ENCODE measurements around the gene CHD1.

The CHD1 gene

DNA sequence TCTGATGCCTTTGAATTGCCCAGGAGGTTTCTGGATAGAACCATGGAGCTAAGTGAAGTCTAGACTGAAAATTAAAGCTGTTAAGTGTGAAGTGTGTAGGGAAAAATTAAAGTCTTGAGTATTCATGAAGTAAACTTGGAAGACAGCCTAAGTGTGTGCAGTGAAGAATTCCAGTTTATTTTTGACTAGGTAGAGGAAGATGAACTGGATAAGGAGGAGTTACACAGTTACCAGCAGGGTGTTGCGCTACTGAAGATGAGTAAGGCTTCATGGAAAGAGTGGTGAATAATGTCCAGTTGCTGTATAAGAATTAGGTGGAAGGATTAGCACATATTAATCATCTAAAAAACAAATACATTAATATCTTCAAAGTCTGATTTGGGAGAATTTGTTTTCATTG, 5.7 kb upstream of the CHD1 start:
- FAIRE-seq = no peak

DNA sequence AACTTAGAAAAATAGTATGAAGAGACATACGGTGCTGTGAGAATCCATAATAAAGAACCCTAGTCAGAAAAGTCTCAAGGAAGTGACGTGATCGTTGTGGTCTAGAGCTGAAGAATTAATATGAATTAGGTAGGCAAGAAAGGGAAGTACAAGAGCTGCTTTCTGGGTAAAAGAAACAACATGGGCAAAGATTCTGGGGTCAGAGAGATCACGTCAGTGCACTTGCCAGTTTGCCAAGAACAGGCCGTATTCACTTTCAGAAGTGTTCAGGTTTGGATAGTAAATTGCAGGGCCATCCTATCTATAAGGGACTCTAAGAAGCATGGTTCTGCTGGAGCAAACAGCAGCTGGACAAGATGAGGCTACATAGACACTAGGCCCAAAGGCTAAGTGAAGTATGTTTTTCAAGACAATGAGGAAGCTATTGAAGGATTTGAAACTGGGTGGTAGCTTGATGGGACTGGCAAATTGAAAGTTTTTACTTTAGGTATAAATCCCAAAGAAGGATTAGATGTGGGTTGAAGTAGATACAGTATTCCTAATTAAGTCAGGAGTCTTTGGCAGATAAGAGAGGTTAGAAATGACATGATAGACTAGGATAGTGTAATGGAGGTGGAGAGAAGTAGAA, 4.8 kb upstream of the CHD1 start:
- FAIRE-seq = no peak

DNA sequence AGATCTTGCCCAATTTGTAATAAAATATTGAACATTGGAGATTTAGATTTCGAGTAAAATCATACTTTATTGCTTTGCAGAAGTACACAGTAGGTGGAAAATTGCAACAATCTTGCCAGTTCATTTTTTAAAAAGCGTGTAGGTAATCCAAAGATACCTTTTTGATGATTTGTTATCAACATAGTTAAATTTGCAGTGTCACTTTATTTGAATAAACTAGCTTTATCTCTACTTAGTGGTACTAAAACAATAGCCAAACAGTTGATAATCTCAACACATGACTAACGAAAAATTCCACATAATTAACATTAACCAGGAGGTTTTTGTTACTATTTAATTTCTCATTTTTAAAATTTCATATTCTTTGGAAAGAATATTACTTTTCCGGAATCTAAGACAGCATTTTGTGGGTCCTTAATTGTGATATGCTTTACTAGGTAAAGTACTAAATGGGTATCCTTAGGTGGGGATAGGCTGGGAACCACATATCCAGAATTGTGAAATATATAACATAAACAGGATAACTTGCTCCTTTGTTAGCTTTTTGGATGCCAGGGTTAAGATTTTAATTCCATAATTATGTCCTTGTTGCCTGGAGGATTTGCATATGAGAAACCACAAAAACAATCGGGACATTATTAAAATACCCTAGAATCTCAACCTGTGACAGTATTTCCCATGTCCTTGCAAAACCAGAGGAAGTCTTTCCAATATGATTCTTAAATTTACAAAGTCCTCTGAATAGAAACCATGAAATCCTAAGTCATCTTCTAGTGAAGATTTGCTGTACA, 2.4 kb upstream of the CHD1 start:
- FAIRE-seq = peak; percentile 30

DNA sequence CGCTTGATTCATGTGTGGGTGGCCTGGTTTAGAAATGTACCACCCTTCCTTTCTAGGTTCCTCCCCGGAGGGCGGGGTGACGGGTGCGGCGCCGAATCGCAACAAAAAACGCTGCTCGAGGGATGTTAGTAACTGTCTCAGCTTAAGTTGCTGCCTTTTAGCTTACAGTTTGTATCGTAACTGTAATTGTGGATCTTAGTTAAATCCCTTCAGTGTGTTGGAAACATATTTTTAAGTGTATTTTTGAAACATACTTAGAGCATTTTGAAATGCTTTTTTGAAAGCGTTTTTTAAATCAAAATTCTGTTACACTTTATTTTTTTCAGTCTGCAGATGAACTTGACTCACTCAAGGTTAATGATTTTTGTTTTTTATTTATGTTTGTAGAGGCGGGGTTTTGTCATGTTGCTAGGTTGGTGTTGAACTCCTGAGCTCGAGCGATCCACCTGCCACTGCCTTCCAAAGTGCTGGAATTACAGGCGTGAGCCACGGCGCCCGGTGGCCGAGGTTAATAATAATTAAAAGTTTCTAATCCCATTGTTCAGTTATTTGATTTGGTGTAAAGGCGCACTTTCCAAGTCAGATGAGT, 997 bp upstream of the CHD1 start:
- FAIRE-seq = peak; percentile 88

DNA sequence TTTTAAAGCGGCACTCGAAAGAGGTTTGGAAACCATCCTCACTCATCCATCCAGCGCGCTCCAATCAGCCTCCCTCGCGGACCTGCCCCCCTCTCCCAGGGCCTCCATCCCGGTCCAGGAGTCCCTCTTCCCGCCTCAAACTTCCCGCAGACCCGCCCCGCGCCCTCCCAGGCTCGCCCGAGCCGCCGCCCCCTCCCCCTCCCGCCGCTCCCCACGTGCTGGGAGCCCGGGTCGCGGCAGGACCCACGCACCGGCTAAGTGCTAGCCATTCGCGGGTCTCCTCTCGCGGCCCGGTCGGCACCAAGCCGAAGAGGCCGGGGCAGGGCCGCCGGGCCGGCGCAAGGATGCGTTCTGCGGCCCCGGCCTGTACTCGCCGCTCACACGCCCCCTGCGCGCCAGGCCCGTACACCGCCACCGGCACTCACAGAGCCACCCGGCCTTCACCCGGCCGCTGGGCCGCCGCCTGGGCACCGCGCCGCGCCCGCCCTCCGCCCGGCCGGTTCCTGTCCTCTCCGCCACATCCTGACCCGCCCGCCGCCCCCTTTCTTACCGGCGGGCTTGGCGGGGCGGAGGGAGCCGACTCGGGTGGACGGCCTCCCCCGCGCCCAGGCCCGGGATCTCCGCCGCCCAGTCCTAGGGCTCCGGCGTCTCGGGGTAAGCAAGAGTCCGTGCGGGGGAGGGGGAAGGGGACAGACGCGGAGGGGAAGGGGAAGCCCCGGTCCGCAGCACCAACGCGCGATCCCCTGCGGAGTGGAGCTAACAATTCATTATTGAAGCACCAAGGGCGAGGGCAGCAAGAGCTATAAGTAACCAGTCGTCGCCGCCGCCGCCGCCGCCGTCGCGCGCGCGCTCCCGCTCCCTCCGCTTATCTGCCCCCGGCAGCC, 576 bp downstream of the CHD1 start:
- FAIRE-seq = no peak

DNA sequence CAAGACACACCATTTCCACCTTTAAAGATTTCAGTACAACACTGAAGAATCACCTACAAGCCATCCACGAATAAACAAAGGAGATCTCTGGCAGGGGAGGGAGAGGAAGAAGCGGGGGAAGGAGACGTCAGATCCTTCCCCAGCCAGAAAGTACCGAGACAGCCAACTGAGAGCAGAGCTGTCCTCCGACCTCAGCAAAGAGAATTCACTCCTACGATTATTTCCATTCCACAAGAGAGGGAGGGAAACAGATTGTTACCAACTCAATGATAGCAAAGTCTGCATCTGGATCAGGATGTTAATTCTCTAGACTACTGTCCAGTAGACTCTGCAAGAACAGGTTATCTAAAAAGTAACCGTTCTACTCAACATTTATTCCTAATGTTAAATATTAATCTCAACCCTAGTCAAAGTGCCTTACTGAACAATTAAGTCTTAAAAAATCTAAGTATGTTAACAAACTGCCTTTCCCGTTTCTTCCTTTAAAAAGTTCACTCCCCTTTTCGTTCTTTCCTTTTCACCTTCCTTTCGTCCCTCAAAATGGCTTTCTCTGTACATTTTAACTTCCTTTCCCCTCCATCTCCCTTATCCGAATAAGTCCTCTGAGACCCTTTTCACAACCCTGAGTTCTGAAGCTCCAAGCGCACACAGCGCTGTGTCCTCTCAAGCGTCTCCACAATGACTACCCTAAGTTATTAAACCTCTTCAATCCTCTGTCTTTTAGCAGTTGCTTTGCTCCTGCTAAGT, 1.4 kb downstream of the CHD1 start:
- peak; percentile 95 for FAIRE-seq

DNA sequence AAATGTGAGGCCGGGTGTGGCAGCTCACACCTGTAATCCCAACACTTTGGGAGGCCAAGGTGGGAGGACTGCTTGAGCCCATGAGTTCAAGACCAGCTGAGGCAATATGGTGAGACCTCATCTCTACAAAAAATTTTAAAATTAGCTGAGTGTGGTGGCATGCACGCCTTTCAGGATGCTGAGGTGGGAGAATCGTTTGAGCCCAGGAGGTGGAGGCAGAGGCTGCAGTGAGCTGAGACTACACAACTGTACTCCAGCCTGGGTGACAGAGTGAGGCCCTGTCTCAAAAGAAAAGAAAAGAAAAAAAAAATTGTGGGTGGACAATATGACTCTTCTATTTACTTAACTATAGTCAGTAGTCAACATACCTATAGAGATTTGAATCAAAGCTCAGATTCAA, 4.8 kb downstream of the CHD1 start:
- FAIRE-seq = no peak

DNA sequence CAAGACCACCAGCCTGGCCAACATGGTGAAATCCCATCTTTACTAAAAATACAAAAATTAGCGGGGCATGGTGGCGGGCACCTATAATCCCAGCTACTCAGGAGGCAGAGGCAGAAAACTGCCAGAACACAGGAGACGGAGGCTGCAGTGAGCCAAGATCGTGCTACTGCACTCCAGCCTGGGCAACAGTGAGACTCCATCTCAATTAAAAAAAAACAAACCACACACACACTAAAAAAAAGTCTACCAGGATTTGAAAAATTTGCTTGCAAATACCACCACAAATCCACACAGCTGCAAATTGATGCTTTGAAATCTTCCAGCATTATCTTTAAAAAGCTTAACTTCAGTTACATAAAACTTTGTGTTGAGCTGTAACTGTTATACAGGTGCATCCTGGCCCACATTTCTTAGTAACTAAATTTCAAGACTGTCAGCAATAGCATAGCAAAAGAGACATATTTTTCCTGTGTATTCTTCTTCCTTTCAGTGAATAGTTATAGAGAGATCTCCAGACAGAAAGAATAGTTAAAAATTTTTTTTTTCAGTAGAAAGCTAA, 6.8 kb downstream of the CHD1 start:
- FAIRE-seq = no peak

DNA sequence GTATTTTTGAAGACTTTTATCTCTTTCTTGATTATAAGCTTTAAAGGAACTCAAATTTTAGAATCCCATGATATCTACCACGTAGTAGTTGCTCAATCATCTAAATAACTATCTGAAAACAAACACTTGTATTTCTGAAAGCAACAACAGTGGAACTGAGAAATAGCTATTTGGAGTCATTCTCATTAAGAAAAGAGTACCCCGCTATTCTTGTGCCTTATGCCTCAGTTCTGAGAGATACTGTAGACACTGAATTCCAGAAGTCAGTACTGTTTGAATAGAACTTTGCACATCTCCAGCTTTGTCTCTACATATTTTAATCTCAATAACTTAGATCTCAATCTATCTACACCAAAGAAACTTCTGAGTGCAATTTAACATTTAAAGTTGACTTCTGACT, 11.4 kb downstream of the CHD1 start:
- no peak for FAIRE-seq

DNA sequence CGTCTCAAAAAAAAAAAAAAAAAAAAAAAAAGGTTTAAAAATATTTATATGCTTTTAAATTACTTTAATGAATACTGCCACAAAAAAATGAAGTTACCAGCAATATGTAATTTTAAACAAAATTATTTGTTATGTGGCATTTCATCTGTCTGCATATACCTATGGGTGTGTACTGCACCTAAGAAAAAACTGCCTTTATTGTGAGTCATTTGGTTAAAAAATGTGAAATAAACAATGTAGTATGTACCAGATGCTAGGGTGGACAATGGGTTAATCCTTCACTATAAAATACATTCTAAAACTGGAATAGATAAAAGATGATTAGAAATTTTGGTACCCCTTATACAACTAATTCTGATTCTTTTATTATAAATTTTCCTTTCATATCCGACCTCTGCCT, 12.3 kb downstream of the CHD1 start:
- FAIRE-seq = no peak

DNA sequence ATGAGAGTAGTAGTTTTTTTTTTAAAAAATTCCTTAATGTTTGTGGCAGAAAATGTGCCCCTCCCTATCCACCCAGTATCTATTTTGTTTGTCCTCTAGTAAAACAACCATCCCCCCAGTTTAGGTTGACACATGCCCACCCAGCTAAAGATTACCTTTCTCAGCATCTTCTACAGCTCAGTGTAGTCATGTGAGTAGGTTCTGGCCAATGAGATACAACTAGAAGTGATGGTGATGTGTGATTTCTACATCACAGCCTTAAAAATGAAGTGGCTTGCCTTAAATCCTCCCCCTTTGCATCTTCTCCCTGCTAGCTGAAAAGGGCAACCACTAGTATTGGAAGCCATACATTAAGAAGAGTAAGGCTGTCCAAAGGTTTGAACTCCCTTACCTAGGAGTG, 14.9 kb downstream of the CHD1 start:
- no peak for FAIRE-seq

DNA sequence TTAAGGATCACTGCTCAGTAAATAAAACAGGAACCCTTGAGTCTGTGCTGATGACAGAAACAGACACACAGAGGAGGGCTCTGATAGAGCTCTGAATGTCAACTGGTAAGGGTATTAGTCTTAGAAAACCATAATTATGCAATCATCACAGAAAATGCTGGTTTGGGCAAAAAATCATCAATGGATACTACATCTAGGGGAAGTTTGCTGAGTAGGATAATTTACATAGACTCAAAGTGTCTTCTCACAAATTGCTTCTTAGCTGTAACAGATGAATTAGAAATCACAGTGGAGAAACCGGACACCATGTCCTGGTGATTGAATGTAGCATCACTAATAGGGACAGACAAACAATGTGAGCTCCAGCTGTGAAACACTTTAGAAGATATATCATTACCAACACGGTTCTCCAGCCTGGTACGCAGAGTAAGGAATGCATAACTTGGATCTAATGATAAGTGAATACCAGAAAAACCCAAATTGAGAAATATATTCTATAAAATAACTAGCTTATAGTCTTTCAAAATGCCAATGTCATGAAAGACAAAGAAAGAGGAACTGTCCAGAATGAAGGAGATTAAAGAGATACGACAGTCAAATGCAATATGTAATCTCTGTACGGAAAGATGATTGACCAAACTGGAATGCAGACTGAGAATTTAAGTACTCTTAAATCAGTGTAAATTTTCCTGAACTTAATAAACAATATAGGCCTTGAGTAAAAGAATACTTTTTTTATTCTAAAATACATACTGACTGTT, 17.3 kb downstream of the CHD1 start:
- FAIRE-seq = peak; percentile 61

DNA sequence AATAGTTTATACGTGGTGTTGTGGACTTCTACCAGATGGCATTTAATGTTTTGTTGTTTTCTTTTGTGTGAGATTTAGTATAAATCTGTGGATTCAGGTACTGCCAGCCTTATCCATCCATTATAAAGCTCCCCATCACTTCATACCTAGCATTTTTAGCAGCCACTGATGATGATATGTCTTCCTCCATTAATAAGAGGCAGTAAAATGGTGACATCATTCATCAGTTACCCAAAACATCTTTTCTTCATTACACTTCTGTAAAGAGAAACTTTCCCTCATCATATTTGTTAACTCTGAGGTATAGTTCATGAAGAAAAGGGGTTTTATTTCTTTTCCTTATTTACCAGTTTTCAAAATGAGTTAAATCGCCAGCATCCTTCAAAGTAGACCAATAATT, 19.4 kb downstream of the CHD1 start:
- FAIRE-seq = no peak

DNA sequence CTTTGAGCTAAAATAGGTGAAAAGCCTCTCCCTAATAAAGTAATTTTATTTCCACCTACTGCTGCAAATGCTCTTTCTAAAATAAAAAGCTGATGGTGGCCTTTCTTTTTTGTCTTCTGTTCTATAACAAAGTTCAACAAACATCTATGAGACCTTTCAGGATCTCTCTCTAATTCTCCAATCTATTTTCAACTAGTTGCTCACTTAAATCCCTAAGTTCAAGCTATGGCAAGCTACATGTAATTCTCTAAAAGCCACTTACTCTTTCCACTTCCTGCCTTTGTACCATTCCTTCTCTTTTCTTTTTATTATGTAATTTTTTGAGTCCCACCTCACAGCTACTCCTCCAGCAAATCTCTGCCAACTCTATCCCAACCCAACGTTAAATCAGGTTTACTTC, 20.9 kb downstream of the CHD1 start:
- no peak for FAIRE-seq

DNA sequence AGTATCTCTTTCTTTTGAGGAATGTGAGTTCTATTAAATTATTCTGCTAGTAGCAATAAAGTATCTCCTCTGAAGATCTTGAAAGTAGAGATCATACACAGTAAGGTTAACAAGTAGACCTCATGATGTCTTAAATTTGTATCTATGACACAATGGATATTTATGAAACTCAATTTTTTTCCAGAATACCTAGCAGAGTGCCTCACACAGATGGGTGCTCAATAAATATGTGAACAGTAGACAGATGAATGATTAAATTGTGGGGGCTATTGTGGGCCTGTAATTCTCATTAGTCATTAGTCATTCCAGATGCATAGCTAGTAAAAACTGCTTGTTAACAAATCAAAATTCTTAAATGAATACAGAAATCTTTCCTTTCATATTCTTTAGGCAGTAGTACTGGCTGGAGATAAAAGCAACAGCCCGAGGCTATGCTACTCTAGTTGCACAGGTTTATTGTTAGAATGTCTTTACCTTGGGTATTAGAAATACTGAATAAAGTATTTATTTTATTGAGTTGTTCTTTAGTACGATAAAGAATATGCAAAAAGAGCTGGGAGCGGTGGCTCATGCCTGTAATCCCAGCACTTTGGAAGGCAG, 22.0 kb downstream of the CHD1 start:
- no peak for FAIRE-seq

DNA sequence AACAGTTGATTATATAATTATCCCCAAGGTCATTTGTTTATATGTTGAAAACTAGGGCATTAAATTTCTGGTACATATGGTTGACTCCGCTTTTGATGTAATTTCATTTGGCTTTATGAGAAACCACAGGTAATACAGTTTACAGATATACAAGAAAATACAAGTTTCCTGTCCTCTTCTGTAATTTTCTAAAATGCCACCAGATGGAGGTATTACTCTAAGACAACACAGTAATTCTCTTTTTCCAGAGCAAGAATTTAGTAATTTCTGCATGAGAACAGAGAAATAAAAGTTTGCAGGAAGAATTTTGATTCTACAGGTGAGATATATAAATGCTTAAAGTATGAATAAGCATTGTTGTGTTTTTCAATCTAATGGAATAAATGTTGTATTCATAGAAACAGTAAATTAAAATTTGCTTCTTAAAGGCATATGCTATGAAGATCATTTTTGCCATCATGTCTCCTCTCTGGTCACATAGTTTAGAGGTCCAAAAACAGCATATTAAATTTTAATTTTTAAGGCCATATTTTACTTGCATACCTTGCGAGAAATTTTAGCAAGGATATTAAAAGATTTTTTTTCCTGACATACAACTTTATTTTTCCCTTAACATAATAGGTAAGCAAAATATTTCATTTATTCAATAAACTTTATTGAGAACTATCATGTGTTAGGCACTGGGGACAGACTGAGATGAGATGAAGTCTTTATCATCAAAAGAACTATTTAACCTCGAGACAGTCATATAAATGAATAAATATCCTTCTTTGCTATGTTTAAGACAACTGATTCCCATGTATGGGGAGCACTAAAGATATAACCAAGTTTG, 22.7 kb downstream of the CHD1 start:
- FAIRE-seq = peak; percentile 100

DNA sequence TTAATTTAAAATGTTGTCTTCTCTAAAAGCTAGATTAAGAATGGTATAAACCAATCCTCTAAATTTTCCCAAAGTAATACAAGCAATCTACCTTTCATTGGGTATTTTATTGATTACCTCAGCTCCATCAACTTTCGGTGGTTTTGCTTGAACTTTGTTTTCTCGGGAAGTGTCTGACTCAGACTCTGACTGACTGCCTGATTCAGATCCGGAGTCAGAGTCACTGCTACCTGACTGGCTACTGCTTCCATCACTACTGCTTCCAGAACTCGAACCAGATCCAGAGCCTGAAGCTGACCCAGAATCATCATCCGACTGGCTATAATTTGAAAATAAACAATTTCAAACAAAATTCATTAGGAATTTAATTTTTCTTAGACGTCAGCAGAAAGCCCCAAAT, 24.0 kb downstream of the CHD1 start:
- peak; percentile 60 for FAIRE-seq

DNA sequence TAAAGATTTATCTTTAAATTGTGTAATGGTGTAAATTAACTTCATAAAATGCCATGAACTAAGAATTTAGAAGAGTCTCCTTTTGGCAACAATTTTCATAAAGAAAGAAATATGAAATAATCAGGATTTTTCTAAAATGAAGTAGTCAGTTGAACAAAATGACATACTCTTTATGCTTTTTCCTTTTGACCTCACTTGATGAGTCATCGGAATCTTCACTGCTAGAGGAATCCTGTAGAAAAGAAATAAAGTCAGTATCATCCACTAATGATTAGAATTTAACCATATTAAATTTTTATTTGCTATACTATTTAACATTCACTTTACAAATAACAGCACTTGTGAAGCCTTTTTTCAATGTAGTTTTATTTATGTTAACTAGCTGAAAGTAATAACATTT, 26.1 kb downstream of the CHD1 start:
- peak; percentile 86 for FAIRE-seq

DNA sequence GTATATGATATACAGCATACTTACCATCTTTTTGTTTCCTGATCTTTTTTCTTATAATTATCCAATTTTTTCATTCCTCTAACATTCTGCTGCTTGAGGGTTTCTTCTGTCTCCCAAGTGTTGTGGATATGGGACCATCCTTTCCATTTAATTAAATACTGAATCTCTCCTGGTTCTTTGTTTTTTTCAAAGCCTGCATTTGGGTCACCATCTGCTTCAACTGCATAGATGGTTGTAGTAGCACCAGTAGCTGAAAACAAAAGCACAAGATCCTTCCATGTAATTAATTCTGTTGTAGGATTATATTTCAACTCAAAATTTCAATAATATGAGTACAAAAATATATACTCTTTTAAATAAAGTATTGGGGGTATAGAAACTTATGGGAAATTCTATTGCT, 29.4 kb downstream of the CHD1 start:
- FAIRE-seq = no peak

DNA sequence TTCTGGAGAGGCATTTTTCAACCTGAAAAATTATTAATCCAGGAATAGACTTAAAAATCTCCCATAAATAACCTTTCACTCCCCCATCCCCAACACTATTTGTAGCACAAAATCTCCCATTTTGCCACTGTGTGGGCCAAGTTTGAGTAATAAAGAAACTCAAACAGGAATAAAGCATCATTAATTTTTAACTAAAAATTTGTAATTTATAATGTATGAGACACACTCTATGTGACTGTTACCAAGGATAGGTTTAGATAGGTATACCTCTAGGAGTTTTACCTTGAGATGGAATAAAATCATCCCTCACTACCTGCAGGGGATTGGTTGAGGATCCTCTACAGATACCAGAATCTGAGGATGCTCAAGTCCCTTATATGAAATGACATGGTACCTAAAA, 30.1 kb downstream of the CHD1 start:
- FAIRE-seq = no peak

Measured in islet of Langerhans (tissue), 1 donor.